HEK293 (cell line): ENCODE data around the gene FAM89B.

Source experiments
- CTCF ChIA-PET: fragments of 350-600 bp; formaldehyde crosslinking; extraction: SDS; loops from one replicate; lab custom pipeline; 2021; ENCODE audit warnings: antibody characterized with exemption; lab: Yijun Ruan, JAX
- POLR2A ChIA-PET: fragments of 300-600 bp; formaldehyde crosslinking; extraction: SDS; loops from one replicate; lab custom pipeline; 2020; ENCODE audit warnings: antibody characterized with exemption, inconsistent platforms; lab: Yijun Ruan, JAX
- H3K27ac ChIP-seq: fragments of 200-500 bp; sonication (Bioruptor generic); 2 replicates; pipeline ENCODE4 v1.5.1; 2014; ENCODE audit warnings: low read depth, low read length, control low read depth, inconsistent platforms; ENCODE audit errors: extremely low read depth
- H3K36me3 ChIP-seq, 2 experiments: fragments of 200-500 bp in 1 of 2; sonication (Bioruptor generic) in 1 of 2; 1 replicate in 1 of 2; 2 replicates in 1 of 2; pipeline ENCODE4 v1.5.1; 2014 to 2017; ENCODE audit warnings: inconsistent platforms in 2 of 2, low read length in 2 of 2; ENCODE audit not compliant: control insufficient read depth in 2 of 2, insufficient read depth in 1 of 2
- H3K4me1 ChIP-seq: fragments of 200-500 bp; sonication (Bioruptor generic); 2 replicates; pipeline ENCODE4 v1.5.1; 2014; ENCODE audit warnings: mild to moderate bottlenecking, low read length, inconsistent platforms; ENCODE audit not compliant: control insufficient read depth, insufficient read depth
- H3K4me3 ChIP-seq: 2 replicates; pipeline ENCODE4 v1.5.1; 2011; ENCODE audit warnings: low read depth, mild to moderate bottlenecking, control low read depth, low read length, moderate library complexity
- H3K9me3 ChIP-seq: fragments of 200-500 bp; sonication (Bioruptor generic); 2 replicates; pipeline ENCODE4 v1.5.1; 2014; ENCODE audit warnings: low read depth, low read length, inconsistent platforms; ENCODE audit not compliant: control insufficient read depth, insufficient read depth
- ATF2 ChIP-seq: fragments of 450-650 bp; formaldehyde crosslinking; IDR thresholded peaks from 2 replicates; pipeline ENCODE4 v1.5.1; 2016; ENCODE audit warnings: missing biosample characterization, missing genetic modification characterization, low read depth
- GLIS1 ChIP-seq: fragments of 450-650 bp; formaldehyde crosslinking; IDR thresholded peaks from 2 replicates; pipeline ENCODE4 v1.5.1; 2016; ENCODE audit warnings: missing biosample characterization, missing genetic modification characterization
- MEIS1 ChIP-seq: sonication (generic); formaldehyde crosslinking; IDR thresholded peaks from 2 replicates; pipeline ENCODE4 v1.8.1; 2022; ENCODE audit warnings: missing genetic modification reagents, mild to moderate bottlenecking, borderline replicate concordance
- PRDM6 ChIP-seq: fragments of 450-650 bp; formaldehyde crosslinking; IDR thresholded peaks from 2 replicates; pipeline ENCODE4 v1.5.1; 2017; ENCODE audit warnings: missing biosample characterization, missing genetic modification characterization
- SETDB1 ChIP-seq: IDR thresholded peaks from one replicate; pipeline ENCODE4 v1.6.1; 2017; ENCODE audit warnings: mild to moderate bottlenecking, low read length, moderate library complexity, mixed read lengths; ENCODE audit not compliant: insufficient read length
- TRIM28 ChIP-seq: IDR thresholded peaks from 2 replicates; pipeline ENCODE4 v1.6.1; 2011; ENCODE audit warnings: low read length, control low read depth, borderline replicate concordance
- ZIC2 ChIP-seq: fragments of 450-650 bp; formaldehyde crosslinking; IDR thresholded peaks from 2 replicates; pipeline ENCODE4 v1.5.1; 2016; ENCODE audit warnings: missing biosample characterization, missing genetic modification characterization
- ZNF121 ChIP-seq: fragments of 450-650 bp; formaldehyde crosslinking; IDR thresholded peaks from 2 replicates; pipeline ENCODE4 v1.5.1; 2016; ENCODE audit warnings: missing biosample characterization, missing genetic modification characterization
- ZNF18 ChIP-seq: fragments of 450-650 bp; formaldehyde crosslinking; IDR thresholded peaks from 2 replicates; pipeline ENCODE4 v1.5.1; 2016; ENCODE audit warnings: missing biosample characterization, missing genetic modification characterization
- ZNF354C ChIP-seq: fragments of 450-650 bp; formaldehyde crosslinking; IDR thresholded peaks from 2 replicates; pipeline ENCODE4 v1.5.1; 2016; ENCODE audit warnings: missing biosample characterization, missing genetic modification characterization, low read depth, borderline replicate concordance
- ZNF398 ChIP-seq: fragments of 450-650 bp; formaldehyde crosslinking; IDR thresholded peaks from 2 replicates; pipeline ENCODE4 v1.5.1; 2017; ENCODE audit warnings: missing biosample characterization, missing genetic modification characterization
- ZNF521 ChIP-seq: fragments of 450-650 bp; formaldehyde crosslinking; IDR thresholded peaks from 2 replicates; pipeline ENCODE4 v1.5.1; 2017; ENCODE audit warnings: missing biosample characterization, mild to moderate bottlenecking, missing genetic modification characterization
- ZNF555 ChIP-seq: fragments of 450-650 bp; formaldehyde crosslinking; conservative IDR thresholded peaks from 2 replicates; pipeline ENCODE4 v1.5.1; 2017; ENCODE audit warnings: missing biosample characterization, mild to moderate bottlenecking, missing genetic modification characterization, inconsistent platforms
- ZNF624 ChIP-seq: fragments of 450-650 bp; formaldehyde crosslinking; IDR thresholded peaks from 2 replicates; pipeline ENCODE4 v1.5.1; 2017; ENCODE audit warnings: missing biosample characterization, missing genetic modification characterization
- ZNF707 ChIP-seq: fragments of 450-650 bp; formaldehyde crosslinking; IDR thresholded peaks from 2 replicates; pipeline ENCODE4 v1.5.1; 2016; ENCODE audit warnings: missing biosample characterization, missing genetic modification characterization

FAM89B gene

DNA sequence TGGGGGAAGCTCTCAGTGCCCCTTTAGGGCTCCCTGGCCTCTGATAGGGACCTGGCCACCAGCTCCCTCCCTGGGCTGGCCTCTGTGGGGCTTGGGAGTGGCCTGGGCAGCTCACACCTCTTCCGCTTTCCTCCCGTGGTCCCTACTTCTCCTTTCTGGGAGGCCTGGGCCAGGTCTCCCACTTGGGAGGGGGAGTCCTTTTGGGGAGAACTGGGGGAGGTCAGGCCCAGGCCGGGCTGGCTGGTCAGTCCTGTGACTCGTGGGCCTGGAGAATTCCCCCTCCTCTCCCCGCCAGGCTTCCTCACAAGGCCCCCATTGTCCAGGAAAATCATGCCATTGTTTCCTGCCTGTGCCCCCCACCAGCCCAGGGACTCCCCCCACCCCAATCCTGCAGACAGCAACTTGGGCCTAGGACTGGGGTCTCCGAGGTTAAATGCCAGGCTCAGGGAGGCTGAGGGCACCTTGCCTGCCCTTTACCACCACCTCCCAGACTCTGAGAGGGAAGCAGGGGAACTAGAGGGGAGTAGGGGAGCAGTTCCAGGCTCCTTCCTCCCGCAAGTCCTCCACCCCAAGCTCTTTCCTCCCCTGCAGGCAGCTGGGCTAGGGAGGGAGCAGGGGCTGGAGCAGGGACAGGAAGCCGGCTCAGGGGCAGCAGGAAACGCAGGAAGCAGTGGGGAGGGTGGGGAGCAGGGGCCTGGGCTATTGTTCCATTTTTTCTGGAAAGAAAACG lies 38.9 kb downstream of the FAM89B start:
- H3K36me3 ChIP-seq, result peaks cover 0 to 59% of the 10 kb centered on the region in 2 experiments; a peak in 1 of 3 replicates
- no peak overlapping the region for H3K4me3 ChIP-seq
- no peaks in the 10 kb centered on the region for H3K9me3 ChIP-seq
- H3K4me1 ChIP-seq, result no peaks in the 10 kb centered on the region
- ChIA-PET POLR2A (no interaction called here), CTCF (interaction anchor here (2.7 kb wide), 1 partner anchor 18 kb away, joined by 13 read pairs; no protein-coding TSS in a partner anchor)
- no peak overlapping the region for H3K27ac ChIP-seq
- TF ChIP-seq ATF2 (tag by site-specific recombination) (no peak), ZNF354C (no peak), ZNF398 (tag by site-specific recombination) (peak; percentile 24; the same call in 1 of the 2 replicates)

DNA sequence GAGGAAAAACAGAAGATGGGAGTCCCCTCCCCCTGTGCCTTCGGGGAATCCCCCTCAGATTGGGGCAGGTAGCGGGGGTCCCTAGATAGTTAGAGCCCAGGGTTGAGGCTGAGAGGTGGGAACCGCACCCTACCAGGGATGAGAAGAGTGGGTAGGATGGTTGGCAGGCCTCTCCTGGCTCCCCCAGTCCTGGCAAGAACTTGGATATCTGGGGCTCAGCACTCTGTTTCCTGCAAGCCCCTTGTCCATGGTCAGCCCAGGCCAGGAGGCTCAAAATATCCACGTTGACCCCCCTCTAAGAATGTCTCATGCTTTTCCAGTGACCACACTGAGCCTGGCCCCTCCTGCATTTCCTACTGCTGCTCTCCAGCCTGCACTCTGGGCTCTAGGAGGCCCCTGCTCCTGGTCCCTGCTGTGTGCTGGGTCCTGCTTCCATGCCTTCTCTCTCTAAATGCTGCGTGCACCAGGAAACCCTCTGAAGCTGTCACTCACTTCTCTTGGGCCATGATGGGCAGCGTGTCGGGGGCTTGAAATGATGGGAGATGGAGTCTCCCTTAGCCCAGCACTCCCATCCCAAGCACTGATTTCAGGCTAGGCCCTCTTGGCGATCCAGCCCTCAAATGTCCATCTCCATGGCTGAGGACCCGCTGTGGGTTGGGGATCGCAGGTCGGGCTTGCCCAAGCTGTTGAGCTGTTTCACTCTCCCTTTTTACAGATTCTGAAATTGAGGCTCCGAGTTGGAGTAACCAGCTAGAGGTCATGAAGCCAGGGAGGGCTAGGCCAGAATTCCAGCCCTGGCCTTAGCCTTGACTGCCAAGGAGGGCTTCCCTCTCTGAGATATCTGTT lies 39.6 kb downstream of the FAM89B start:
- Histone ChIP-seq H3K36me3 (peaks cover 0 to 57% of the 10 kb centered on the region in 2 experiments; a peak in 1 of 3 replicates), H3K4me3 (no peak overlapping the region), H3K4me1 (no peaks in the 10 kb centered on the region), H3K27ac (no peak overlapping the region), H3K9me3 (no peaks in the 10 kb centered on the region)
- TF ChIP-seq ZNF121, result no peak
- TF ChIP-seq PRDM6 (tag by site-specific recombination), result no peak
- no peak for TF ChIP-seq ZNF521
- TF ChIP-seq GLIS1 (tag by site-specific recombination), result peak; percentile 73
- TF ChIP-seq ZIC2 (tag by site-specific recombination), result peak; percentile 34; the same call in 1 of the 2 replicates
- TF ChIP-seq ZNF18 (tag by site-specific recombination), result no peak
- TF ChIP-seq TRIM28, result no peak
- no peak for TF ChIP-seq ZNF707 (tag by site-specific recombination)
- TF ChIP-seq SETDB1, result no peak
- TF ChIP-seq MEIS1, result no peak
- TF ChIP-seq ZNF624 (tag by site-specific recombination), result no peak
- TF ChIP-seq ZNF555 (tag by site-specific recombination), result no peak
- ChIA-PET POLR2A (no interaction called here), CTCF (interaction anchor here (0.6 to 3.8 kb wide), 6 partner anchors 8 to 477 kb away, joined by 3 to 22 read pairs (median 4); partner anchors contain the start of gene FAM89B)
